HG02798 (cell line): ENCODE measurements around the gene PPIB.
"Not testable (repeated sequence)": the region's sequence is repeated elsewhere in the genome, so short reads cannot be mapped to it uniquely, and the experiment has no call there.

Experiments used
- ATAC-seq: cut with Tn5 transposase; IDR thresholded peaks from one replicate; pipeline ENCODE4 v1.9.1; 2021; ENCODE audit warnings: mild to moderate bottlenecking; ENCODE audit not compliant: unreplicated experiment, poor library complexity

Gene PPIB

DNA sequence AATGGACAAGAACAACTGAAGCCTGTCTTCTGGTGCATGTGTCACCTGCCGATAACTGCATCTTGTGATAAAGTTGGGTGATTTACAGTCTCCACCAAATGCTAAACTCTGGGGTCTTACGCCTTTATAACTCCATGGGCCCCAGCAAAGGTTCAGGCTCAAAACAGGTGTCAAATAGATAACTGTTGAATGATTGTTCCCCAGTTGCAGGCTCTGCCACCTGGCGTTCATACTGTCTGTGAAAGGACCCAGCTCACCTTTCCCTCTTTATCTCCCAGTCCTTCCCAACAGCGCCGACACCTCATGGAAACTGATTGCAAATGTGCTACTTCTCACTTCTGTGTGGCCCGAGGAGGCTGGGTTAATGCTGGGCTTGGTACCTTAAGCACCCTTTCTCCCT, 19.5 kb downstream of the PPIB start:
- ATAC-seq, result no peak

DNA sequence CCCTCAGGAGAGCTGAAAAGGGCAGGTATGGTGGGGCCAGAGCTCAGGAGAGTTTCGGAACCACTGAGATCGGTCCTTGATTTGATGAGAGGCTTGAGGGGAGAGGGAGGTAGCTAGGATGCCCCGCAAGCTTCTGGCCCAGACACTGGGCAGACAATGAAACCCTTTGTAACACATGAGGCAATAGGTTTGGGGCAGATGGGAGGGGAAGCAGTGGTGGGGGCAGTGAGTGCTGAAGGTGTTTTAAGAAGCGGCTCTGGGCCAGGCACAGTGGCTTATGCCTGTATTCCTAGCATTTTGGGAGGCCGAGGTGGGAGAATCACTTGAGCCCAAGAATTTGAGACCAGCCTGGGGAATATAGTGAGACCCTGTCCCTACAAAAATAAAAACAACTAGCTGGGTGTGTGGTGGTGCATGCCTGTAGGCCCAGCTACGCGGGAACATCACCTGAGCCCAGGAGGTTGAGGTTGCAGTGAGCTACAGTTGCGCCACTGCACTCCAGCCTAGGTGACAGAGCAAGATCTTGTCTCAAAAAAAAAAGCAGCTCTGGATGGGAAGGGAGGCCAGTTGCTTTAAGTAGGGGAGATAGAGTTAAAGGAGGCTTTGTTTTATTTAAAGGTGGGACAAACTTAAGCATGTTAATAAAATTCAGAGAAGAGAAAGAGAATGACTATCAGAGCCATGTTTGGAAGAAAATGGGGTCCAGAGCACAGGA, 20.9 kb downstream of the PPIB start:
- no peak for ATAC-seq

DNA sequence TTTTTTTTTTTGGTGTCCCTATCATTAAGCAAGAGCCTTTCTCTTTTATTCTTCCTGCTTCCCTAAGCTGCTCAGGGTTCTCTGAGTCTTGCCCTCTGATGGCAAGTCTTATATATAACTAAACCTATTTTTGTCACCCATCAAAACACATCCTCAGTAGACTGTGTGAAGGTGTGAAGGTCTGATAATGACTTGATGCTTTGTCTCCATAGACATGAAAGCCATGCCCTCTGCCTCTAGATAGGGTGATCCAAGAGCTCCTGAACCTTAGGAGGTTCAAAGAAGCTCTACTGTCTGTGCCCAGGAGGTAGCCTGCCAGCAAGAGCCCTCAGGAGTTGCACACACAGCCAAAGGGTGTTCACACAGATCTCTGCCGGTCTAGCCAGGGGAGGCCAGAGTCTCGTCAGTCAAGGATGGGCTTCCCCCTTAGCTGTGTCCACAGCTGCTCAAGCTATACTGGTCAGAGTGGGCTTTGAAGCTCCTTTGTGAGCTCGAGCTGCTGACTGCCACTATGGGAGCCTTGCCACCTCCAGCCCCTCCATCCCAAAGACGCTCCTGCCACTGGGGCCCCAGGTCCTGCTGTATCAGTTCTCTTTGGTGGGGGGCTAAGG, 24.4 kb downstream of the PPIB start:
- ATAC-seq, result no peak

DNA sequence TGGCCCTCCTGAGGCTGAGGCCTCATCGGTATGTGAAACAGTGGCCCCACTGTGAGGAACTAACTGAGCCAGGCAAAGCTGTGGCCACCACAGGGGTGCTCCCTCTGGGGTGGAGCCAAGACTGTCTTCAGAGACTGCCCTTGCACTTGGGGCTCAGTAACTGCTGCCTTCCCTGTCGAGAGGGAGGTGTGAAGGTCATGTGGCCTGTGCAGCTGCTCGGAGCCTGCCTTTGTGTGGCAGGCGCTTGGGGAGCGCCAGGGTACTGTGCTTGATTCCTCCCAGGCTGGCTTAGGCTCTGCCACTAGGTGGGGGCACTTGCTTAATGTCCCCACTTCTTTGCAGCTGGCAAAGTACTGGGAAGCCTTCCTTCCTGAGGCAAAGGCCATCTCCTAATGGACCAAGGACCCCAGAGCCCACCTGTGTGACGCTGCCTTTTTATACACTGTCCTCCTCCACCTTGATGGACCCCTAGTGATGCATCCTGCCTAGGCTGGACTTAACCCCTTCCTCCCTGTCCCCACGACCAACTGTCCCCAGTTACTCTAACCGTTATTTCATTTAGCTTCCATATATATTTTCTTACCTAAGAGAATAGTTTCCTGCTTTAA, 25.5 kb downstream of the PPIB start:
- ATAC-seq, result peak; percentile 40

DNA sequence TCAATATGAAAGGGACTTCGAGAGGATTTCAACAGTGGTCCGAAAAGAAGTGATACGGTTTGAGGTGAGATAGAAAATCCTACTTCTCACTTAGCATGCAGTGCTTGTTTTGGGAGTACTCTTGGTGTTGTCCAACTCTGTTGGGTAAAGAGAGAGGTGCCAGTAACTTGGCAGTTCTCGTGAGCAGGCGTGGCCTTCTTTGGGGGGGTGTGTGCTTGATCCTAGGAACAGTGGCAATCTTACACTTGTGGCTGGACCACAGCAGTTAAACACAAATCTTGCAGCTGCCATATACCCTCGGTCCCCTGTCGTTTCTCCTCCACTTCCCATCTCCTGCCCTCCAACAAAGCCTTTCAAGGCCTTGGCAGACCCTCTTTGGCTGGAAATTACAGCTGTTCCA, 26.5 kb downstream of the PPIB start:
- ATAC-seq, result no peak

DNA sequence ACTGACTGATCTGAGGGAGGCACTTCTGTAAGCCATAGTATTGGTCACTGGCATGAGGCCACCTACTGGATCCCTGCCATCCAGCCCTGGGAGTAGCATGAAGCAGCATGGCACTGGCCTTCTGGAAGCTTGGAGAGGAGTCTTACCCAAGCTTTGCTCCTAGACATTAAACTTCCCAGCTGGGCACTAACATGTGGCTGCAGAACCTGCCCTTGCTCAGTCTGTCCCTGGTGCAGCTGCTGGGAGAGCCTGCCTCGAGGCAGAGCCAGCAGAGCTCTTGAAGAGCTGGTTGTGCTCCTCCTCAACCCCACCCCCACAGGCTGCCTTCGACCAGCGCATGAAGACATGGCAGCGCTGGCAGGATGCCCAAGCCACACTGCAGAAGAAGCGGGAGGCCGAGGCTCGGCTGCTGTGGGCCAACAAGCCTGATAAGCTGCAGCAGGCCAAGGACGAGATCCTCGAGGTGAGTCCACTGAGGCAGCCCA, 28.4 kb downstream of the PPIB start:
- ATAC-seq, result no peak

DNA sequence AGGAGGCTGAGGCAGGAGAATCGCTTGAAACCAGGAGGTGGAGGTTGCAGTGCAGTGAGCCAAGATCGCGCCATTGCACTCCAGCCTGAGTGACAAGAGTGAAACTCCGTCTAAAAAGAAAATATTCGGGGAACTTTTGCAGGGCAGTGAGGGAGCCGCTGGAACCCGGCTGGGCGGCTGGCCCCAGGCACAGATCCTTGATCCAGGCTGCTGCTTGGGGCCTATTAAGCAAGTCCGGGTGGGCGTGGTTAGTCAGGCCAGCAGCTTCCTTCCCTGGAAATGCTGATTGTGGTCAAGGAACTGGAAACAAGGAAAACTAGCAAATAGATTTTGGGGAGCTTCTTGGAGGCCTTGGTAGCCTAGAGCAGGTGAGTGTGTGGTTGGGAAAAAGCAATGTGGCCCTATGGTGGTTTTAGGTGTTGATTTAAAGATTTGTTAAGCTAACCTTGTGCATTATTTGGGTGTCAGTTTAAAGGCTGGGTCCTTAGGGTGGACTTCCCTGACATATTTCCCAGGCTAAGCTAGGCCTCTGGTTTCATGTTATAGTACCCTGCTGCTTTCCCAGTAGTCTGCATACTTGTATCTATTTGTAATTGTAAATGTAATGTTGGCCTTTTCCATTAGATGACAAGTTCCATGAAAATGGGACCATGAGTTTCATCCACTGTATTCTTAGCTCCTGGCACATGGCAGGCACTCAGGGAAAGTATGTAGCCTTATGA, 29.0 kb downstream of the PPIB start:
- ATAC-seq, result no peak

DNA sequence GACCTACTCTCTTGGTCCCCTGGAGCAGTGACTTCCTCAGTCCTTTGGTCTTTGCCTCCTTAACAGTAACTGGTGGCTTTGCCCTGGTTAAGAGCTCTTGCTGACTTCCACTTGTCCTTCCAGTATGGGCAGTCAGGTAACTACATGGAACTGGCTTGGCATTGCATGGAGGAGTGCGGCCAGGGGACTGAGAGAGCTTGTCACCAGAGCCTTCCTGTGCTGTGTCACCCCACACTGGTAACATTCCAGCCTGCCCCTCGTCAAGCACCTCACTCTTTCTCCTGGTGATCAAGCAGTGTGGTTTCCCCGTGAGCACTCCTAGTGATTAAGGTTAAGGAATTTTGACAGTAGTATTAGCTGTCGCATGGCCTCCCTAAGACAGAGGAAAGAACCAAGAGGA, 30.6 kb downstream of the PPIB start:
- no peak for ATAC-seq

DNA sequence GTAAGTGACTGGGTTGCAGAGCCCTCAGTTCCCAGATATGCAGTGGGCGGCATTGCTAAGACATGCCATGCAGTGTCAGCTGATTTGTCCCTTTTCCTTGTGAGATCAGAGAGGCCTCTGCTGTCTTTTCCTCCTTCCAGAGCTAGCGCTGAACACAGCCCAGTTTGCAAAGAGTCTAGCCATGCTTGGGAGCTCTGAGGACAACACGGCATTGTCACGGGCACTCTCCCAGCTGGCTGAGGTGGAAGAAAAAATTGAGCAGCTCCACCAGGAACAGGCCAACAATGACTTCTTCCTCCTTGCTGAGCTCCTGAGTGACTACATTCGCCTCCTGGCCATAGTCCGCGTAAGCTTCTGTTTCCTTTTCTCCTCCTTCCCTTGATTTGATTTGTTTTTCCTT, 31.3 kb downstream of the PPIB start:
- ATAC-seq, result no peak

DNA sequence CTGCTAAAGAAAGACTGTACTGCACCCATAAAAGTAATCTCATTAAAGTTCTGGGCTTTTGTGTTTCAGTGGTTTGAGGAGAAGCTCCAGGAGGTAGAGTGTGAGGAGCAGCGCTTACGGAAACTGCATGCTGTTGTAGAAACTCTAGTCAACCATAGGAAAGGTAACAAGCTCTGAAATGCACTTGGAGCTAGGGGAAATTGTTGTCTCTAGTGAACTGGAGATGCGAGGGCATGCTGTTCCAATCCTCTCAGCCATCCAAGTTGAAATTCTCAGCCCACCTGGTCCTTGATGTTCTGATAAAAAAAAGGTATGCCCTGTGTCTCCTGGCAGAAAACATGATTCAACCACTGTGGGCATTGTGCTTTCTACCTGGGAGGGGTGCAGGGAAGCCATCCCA, 32.7 kb downstream of the PPIB start:
- ATAC-seq, result no peak

DNA sequence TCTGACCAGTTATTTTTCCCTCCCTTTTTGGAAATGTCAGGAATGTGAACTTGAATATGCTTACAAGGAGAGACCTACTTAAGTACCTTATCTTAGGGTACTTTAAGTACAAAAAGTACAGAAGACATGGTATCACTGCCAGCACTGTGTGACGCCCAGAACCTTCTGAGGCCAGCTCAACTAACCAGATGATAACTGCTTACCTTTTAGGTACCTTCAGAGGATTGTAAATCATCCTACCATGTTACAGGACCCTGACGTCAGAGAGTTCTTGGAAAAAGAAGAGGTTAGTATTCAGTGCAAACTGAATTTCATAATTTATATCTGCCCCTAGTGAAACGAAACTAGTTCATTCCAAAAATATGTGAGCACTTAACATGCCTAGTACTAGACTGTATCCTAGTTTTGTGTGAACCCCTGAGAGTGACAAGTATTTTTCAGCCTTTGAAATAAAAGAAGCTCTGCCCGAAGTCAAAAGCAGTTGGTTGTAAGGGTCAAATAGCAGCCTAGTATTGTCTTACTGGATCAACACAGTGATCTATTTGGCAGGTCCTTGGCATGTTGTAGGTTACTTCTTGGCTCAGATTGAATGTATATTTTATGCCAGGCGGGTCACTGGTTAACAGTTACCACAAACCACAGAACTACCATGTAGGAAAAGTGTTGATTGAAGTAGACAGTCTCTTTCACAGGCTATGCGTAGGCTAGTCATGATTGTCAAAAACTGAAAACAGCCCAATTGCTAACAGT, 35.1 kb downstream of the PPIB start:
- no peak for ATAC-seq

DNA sequence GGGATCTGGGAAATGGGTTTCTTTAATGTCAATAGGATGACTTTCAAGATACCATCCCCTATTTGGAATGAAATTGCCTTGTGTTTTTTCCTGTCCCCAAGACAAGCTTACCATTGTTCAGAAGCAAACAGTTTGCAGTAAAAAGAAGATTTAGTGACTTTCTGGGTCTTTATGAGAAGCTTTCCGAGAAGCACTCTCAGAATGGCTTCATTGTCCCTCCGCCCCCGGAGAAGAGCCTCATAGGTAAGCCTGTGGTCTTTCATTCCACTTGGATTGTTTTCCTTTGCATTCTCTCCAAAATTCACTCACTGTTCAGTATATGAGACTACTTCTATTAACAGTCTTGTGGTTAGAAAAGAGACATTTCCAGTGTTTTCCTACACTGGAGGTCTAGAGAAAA, 36.8 kb downstream of the PPIB start:
- no peak for ATAC-seq

DNA sequence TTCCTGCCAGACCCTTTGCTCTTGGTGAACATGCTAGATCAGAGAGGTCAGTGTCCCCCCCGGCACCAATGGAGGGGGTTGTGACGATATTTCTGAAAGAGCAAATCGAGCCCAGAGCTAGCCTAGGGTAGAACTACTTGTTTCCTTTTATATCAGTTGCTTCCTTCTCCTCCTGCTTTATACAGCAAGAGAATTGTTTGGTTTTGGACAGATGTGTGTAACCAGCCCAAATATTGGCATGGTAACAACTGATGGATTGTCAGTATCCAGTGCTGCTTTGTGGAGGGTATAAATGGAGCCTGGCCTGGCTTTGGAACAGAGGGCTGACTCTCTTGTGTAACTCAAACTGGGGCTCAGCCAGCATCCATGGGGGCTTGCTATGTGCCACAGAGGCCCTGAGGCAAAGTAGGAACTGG, 39.9 kb downstream of the PPIB start:
- ATAC-seq, result no peak

DNA sequence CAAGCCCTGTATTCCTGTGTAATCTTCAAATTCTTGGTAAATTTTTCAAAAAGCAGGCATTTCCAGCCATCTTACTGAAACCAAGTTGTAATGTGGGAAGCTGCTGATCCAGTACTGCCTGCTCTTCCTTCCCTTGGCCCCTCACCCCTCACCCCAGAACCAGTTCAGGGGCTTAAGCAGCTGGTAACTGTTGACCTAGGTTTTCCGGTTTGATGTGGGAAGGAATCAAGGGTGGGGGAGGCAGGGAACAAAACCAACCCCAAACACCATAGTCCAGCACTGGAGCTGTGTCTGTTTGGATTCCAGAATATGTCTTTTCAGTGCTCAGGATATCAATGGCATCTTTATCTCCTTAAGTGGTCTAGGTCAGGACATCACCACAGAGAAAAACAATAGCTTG, 40.4 kb downstream of the PPIB start:
- no peak for ATAC-seq

DNA sequence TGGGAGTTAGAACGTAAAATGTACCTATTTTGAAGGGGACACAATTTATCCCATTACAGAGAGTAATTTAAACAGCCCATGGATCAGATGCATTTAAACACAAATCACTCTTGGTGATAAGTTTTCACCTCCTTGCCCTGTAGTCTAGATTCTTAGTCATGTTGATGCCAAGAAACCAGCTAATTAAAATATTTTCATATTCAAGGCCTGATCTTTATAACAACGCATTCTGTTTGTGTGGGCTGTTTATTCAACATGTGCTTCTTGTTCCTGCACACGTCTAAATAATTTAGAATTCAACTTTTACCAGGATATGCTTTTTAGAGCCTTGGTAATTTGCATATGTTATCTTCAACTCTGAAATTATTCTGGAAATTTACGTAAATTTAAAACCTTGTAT, 41.2 kb downstream of the PPIB start:
- no peak for ATAC-seq

DNA sequence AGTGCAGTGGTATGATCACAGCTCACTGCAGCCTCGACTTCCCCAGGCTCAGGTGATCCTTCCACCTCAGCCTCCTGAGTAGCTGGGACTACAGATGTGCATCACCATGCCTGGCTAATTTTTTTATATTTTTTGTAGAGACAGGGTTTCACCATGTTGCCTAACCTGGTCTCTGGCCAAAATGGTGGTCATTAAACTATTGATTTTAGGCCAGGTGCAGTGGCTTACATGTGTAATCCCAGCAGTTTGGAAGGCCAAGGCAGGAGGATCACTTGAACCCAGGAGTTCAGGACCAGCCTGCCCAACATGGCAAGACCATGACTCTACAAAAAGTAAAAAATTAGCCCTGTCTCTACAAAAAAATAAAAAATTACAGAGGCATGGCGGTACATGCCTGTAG, 42.5 kb downstream of the PPIB start:
- ATAC-seq, result not testable (repeated sequence)

DNA sequence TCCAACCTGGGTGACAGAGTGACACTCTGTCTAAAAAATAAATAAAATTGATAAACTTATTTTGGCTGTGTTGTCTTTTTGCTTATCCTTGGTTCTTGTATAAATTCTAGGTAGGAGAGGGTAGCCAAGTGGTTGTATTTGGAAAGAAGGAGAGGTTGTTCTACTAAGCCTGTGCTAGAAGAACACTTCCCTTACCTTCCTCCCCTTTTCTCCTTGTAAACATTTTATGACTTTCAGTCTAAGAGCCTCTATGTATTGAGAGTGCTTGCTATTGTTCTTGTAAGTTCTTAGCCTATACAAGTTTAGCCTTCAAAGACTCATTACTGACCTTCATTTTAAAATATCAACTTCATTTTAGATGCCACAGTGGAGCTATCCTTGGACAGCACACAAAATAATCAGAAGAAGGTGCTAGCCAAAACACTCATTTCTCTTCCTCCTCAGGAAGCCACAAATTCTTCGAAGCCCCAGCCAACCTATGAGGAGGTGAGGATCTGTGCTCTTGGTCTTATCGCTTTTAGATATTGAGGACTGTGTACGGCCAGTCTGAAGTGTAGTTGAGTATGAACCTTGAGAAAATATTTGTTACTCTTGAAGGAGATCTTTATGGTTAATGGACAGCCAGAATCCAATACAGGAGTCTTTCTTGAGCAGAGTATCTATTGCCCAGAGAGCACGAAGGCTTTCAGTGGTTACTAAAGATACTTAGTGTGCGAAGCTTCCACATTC, 44.9 kb downstream of the PPIB start:
- no peak for ATAC-seq

DNA sequence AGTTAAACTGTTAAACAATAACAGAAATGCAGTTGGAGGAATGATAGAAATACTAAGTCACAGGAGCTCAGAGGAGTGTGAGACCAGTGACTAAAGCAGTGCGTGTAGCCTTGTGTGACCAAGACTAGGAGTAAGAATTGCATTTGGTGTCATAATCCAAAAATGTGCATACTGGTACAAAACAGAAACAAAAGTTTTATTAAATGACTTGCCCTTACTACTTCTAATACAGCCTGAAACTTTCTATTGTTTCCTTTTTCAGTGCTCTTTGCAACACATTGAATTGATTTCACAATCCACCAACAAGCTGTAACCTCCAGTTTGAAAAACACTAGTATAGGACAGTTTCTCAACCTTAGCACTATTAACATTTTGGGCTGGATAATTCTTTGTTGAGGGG, 49.9 kb downstream of the PPIB start:
- ATAC-seq, result no peak

DNA sequence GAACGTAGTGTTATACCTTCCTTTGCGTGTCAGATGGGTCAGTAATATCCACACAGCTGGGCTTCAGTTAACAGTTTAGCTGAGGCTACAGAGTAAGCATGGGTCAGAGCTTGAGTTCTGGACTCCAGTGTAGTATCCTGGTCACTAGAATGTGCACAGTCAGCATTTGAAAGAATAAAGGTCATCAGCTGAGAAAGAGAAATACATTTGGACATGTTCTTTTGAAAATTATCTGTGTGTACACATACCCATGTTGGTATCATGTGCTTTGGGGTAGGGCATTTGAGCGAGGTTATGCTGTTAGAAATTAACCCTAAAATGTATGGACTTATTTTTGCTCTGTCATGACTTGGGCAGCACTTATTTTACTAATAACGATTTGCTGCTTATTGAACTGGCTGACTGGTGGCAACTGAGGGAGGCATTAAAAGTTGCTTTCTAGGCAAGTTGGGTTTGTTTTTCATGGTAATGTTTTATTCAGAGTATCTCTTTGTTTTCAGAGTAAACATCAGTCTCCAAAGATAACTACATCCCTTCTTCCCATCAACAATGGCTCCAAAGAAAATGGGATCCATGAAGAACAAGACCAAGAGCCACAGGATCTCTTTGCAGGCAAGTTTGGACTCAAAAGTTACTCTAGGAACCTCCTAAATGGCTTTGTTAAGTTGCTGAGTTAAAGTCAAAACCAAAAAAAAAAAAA, 50.6 kb downstream of the PPIB start:
- no peak for ATAC-seq
